ENCODE results near the gene ZNF444.

ZNF444 gene

GRCh38 chr19:56113074-56113632, 27.9 kb upstream of the ZNF444 start:
- Histone ChIP-seq H3K4me1 (ENCODE audit: insufficient read depth, low read length) (peaks cover 43% of the 10 kb centered on the region), H3K9me3 (ENCODE audit: control insufficient read depth, insufficient read depth, low read length) (no peaks in the 10 kb centered on the region), H3K9ac (ENCODE audit: low read depth, low read length) (no peak overlapping the region), H3K36me3 (ENCODE audit: insufficient read depth, low read length) (no peaks in the 10 kb centered on the region)

GRCh38 chr19:56114051-56114777, 26.9 kb upstream of the ZNF444 start:
- H3K36me3 ChIP-seq (ENCODE audit: insufficient read depth, low read length): no peaks in the 10 kb centered on the region
- H3K4me1 ChIP-seq (ENCODE audit: insufficient read depth, low read length): peaks cover 34% of the 10 kb centered on the region
- no peaks in the 10 kb centered on the region for H3K9me3 ChIP-seq (ENCODE audit: control insufficient read depth, insufficient read depth, low read length)
- no peak overlapping the region for H3K9ac ChIP-seq (ENCODE audit: low read depth, low read length)

- H3K36me3 ChIP-seq (ENCODE audit: insufficient read depth, low read length): no peaks in the 10 kb centered on the region
- peaks cover 34% of the 10 kb centered on the region for H3K4me1 ChIP-seq (ENCODE audit: insufficient read depth, low read length)
- H3K9ac ChIP-seq (ENCODE audit: low read depth, low read length): no peak overlapping the region
- no peaks in the 10 kb centered on the region for H3K9me3 ChIP-seq (ENCODE audit: control insufficient read depth, insufficient read depth, low read length)
Measured at GRCh38 chr19:56114778-56115110, 26.3 kb upstream of the ZNF444 start.

GRCh38 chr19:56115490-56115889, 25.6 kb upstream of the ZNF444 start:
- Histone ChIP-seq H3K9me3 (ENCODE audit: control insufficient read depth, insufficient read depth, low read length) (no peaks in the 10 kb centered on the region), H3K36me3 (ENCODE audit: insufficient read depth, low read length) (no peaks in the 10 kb centered on the region), H3K4me1 (ENCODE audit: insufficient read depth, low read length) (peaks cover 31% of the 10 kb centered on the region), H3K9ac (ENCODE audit: low read depth, low read length) (no peak overlapping the region)

GRCh38 chr19:56116606-56117005, 24.5 kb upstream of the ZNF444 start:
- H3K36me3 ChIP-seq (ENCODE audit: insufficient read depth, low read length): no peaks in the 10 kb centered on the region
- H3K9ac ChIP-seq (ENCODE audit: low read depth, low read length): no peak overlapping the region
- H3K4me1 ChIP-seq (ENCODE audit: insufficient read depth, low read length): peaks cover 20% of the 10 kb centered on the region
- no peaks in the 10 kb centered on the region for H3K9me3 ChIP-seq (ENCODE audit: control insufficient read depth, insufficient read depth, low read length)

GRCh38 chr19:56117376-56117884, 23.7 kb upstream of the ZNF444 start:
- Histone ChIP-seq H3K4me1 (ENCODE audit: insufficient read depth, low read length) (peaks cover 12% of the 10 kb centered on the region), H3K9me3 (ENCODE audit: control insufficient read depth, insufficient read depth, low read length) (no peaks in the 10 kb centered on the region), H3K36me3 (ENCODE audit: insufficient read depth, low read length) (no peaks in the 10 kb centered on the region), H3K9ac (ENCODE audit: low read depth, low read length) (no peak overlapping the region)

- peaks cover 9% of the 10 kb centered on the region for H3K4me1 ChIP-seq (ENCODE audit: insufficient read depth, low read length)
- no peaks in the 10 kb centered on the region for H3K9me3 ChIP-seq (ENCODE audit: control insufficient read depth, insufficient read depth, low read length)
- H3K9ac ChIP-seq (ENCODE audit: low read depth, low read length): no peak overlapping the region
- H3K36me3 ChIP-seq (ENCODE audit: insufficient read depth, low read length): no peaks in the 10 kb centered on the region
Measured at GRCh38 chr19:56117889-56118288, 23.2 kb upstream of the ZNF444 start.

GRCh38 chr19:56118666-56119581, 22.2 kb upstream of the ZNF444 start:
- no peaks in the 10 kb centered on the region for H3K9me3 ChIP-seq (ENCODE audit: control insufficient read depth, insufficient read depth, low read length)
- no peaks in the 10 kb centered on the region for H3K36me3 ChIP-seq (ENCODE audit: insufficient read depth, low read length)
- peaks cover 2% of the 10 kb centered on the region; the same call in 1 of the 2 replicates for H3K4me1 ChIP-seq (ENCODE audit: insufficient read depth, low read length)
- H3K9ac ChIP-seq (ENCODE audit: low read depth, low read length): 0 out of 2 replicates have a peak overlapping the region, but pooled peaks have one; percentile 2

GRCh38 chr19:56119582-56119978, 21.5 kb upstream of the ZNF444 start:
- Histone ChIP-seq H3K9ac (ENCODE audit: low read depth, low read length) (peak overlapping the region; percentile 80), H3K36me3 (ENCODE audit: insufficient read depth, low read length) (no peaks in the 10 kb centered on the region), H3K4me1 (ENCODE audit: insufficient read depth, low read length) (peaks cover 2% of the 10 kb centered on the region; the same call in 1 of the 2 replicates), H3K9me3 (ENCODE audit: control insufficient read depth, insufficient read depth, low read length) (no peaks in the 10 kb centered on the region)

GRCh38 chr19:56120002-56120370, 21.1 kb upstream of the ZNF444 start:
- Histone ChIP-seq H3K9me3 (ENCODE audit: control insufficient read depth, insufficient read depth, low read length) (no peaks in the 10 kb centered on the region), H3K36me3 (ENCODE audit: insufficient read depth, low read length) (no peaks in the 10 kb centered on the region), H3K9ac (ENCODE audit: low read depth, low read length) (peak overlapping the region; percentile 80), H3K4me1 (ENCODE audit: insufficient read depth, low read length) (0 out of 2 replicates have a peak, but pooled peaks cover 2% of the 10 kb centered on the region)

- Histone ChIP-seq H3K9me3 (ENCODE audit: control insufficient read depth, insufficient read depth, low read length) (no peaks in the 10 kb centered on the region), H3K4me1 (ENCODE audit: insufficient read depth, low read length) (0 out of 2 replicates have a peak, but pooled peaks cover 2% of the 10 kb centered on the region), H3K36me3 (ENCODE audit: insufficient read depth, low read length) (no peaks in the 10 kb centered on the region), H3K9ac (ENCODE audit: low read depth, low read length) (peak overlapping the region; percentile 80)
Measured at GRCh38 chr19:56120371-56121179, 20.5 kb upstream of the ZNF444 start.

GRCh38 chr19:56121180-56122167, 19.6 kb upstream of the ZNF444 start, which contains the start of gene ZNF787:
Gene ZNF787, minus strand, starts transcription at chr19:56121295. Its CDS starts 18,078 bp downstream, at chr19:56103217.
- Histone ChIP-seq H3K9me3 (ENCODE audit: control insufficient read depth, insufficient read depth, low read length) (no peaks in the 10 kb centered on the region), H3K4me1 (ENCODE audit: insufficient read depth, low read length) (0 out of 2 replicates have a peak, but pooled peaks cover 2% of the 10 kb centered on the region), H3K9ac (ENCODE audit: low read depth, low read length) (peak within 1 kb of the TSS; percentile 80), H3K36me3 (ENCODE audit: insufficient read depth, low read length) (no peaks in the 10 kb centered on the region)
